ENCODE data around the gene ZHX3.

ZHX3 gene

GRCh38 chr20:41355192-41355591 lies 37.7 kb upstream of the ZHX3 start:
- DNase-seq (ENCODE audit: low spot score): no peak

GRCh38 chr20:41353530-41353929 lies 36.0 kb upstream of the ZHX3 start:
- DNase-seq (ENCODE audit: low spot score): no peak

GRCh38 chr20:41352666-41353065 lies 35.1 kb upstream of the ZHX3 start:
- DNase-seq (ENCODE audit: low spot score): no peak

GRCh38 chr20:41352106-41352505 lies 34.6 kb upstream of the ZHX3 start:
- no peak for DNase-seq (ENCODE audit: low spot score)

GRCh38 chr20:41350408-41350962 lies 33.0 kb upstream of the ZHX3 start:
- no peak for DNase-seq (ENCODE audit: low spot score)

GRCh38 chr20:41349943-41350342 lies 32.4 kb upstream of the ZHX3 start:
- DNase-seq (ENCODE audit: low spot score): no peak

GRCh38 chr20:41349266-41349665 lies 31.7 kb upstream of the ZHX3 start:
- no peak for DNase-seq (ENCODE audit: low spot score)

GRCh38 chr20:41348430-41349172 lies 31.1 kb upstream of the ZHX3 start:
- DNase-seq (ENCODE audit: low spot score): no peak

- DNase-seq (ENCODE audit: low spot score): no peak
These were observed 30.2 kb upstream of the ZHX3 start for GRCh38 chr20:41347523-41348429.

- no peak for DNase-seq (ENCODE audit: low spot score)
These were observed 28.2 kb upstream of the ZHX3 start for GRCh38 chr20:41345729-41346067.

GRCh38 chr20:41344938-41345728 lies 27.6 kb upstream of the ZHX3 start:
- DNase-seq (ENCODE audit: low spot score): no peak

GRCh38 chr20:41344477-41344876 lies 26.9 kb upstream of the ZHX3 start:
- DNase-seq (ENCODE audit: low spot score): no peak

GRCh38 chr20:41342474-41343464 lies 25.2 kb upstream of the ZHX3 start:
- no peak for DNase-seq (ENCODE audit: low spot score)

GRCh38 chr20:41340327-41341055 lies 23.0 kb upstream of the ZHX3 start, which contains the start of gene LPIN3:
Gene LPIN3 (plus strand): TSS chr20:41340821. CDS start chr20:41345804, 4,983 bp downstream.
- DNase-seq (ENCODE audit: low spot score): peak; percentile 42

- DNase-seq (ENCODE audit: low spot score): peak; percentile 48
These were observed 22.4 kb upstream of the ZHX3 start for GRCh38 chr20:41339957-41340326.

GRCh38 chr20:41336711-41337492 lies 19.4 kb upstream of the ZHX3 start:
- DNase-seq (ENCODE audit: low spot score): no peak

- peak; percentile 57 for DNase-seq (ENCODE audit: low spot score)
These were observed 18.1 kb upstream of the ZHX3 start for GRCh38 chr20:41335591-41335990.

- no peak for DNase-seq (ENCODE audit: low spot score)
These were observed 17.2 kb upstream of the ZHX3 start for GRCh38 chr20:41334443-41335421.

Data from pons (tissue), 1 donor.